K562 (cell line): ENCODE results near the gene JPH2. TPM values are rescaled to one million over a fixed set of nuclear protein-coding genes. Genes with fewer than 3 reads are reported as not detected.

Experiments
- ATAC-seq: fragments of 200-7000 bp; cut with Tn5 transposase; 3 replicates; pipeline ENCODE4 v1.9.1; 2020; ENCODE audit warnings: moderate library complexity
- BruUV-seq: library from RNA; stranded (reverse); fragments of 400-500 nt; replicated peaks from 2 replicates; lab custom pipeline; 2021; lab: Mats Ljungman, UMichigan
- CTCF ChIA-PET: fragments of 300-600 bp; formaldehyde crosslinking; extraction: SDS; loops from one replicate; lab custom pipeline; 2021; ENCODE audit warnings: low intra/inter-chr PET ratio; lab: Yijun Ruan, JAX
- POLR2A ChIA-PET: fragments of 300-600, 350-650 bp; sonication (Branson Sonifier 250); formaldehyde crosslinking; extraction: SDS; loops from one replicate; lab custom pipeline; 2021; ENCODE audit warnings: antibody characterized with exemption, inconsistent platforms; lab: Yijun Ruan, JAX
- DNase-seq, 4 experiments: peaks; one replicate each; pipeline versions ENCODE4 v3.0.0 to v3.0.0-alpha.2; 2011 to 2018; ENCODE audit warnings: low spot score in 3 of 4, mixed read lengths in 3 of 4; ENCODE audit errors: extremely low read depth in 1 of 4
- FAIRE-seq: peaks from 2 replicates; lab custom pipeline; 2011; peaks lifted over from hg19 to GRCh38; lab: Jason Lieb, UNC
- H2AFZ ChIP-seq: 2 replicates; pipeline ENCODE4 v1.6.0; 2011; ENCODE audit warnings: low read depth, low read length, control low read depth, inconsistent platforms
- H3K27ac ChIP-seq: fragments of 200-600 bp; 3 replicates; pipeline ENCODE4 v1.8.0; 2011; ENCODE audit warnings: low read depth, mild to moderate bottlenecking, control low read depth, inconsistent platforms, low read length, moderate library complexity, mixed read lengths; ENCODE audit errors: extremely low read depth
- H3K27me3 ChIP-seq, 2 experiments: fragments of 300-600 bp in 1 of 2; 2 replicates in 1 of 2; 3 replicates in 1 of 2; pipeline versions ENCODE4 v1.6.0 to v1.8.0; 2011; ENCODE audit warnings: inconsistent platforms in 2 of 2, low read length in 2 of 2, mild to moderate bottlenecking in 1 of 2, mixed read lengths in 1 of 2, moderate library complexity in 1 of 2; ENCODE audit not compliant: control insufficient read depth in 2 of 2, insufficient read depth in 2 of 2
- H3K36me3 ChIP-seq: fragments of 300-600 bp; 3 replicates; pipeline ENCODE4 v1.8.0; 2011; ENCODE audit warnings: mild to moderate bottlenecking, low read length, inconsistent platforms; ENCODE audit not compliant: control insufficient read depth, insufficient read depth
- H3K4me1 ChIP-seq, 2 experiments: fragments of 200-600 bp in 1 of 2; replicated peaks in 1 of 2; 2 replicates in 1 of 2; 3 replicates in 1 of 2; pipeline versions ENCODE4 v1.5.1 to v1.8.0; 2011; ENCODE audit warnings: inconsistent platforms in 2 of 2, low read length in 2 of 2, mild to moderate bottlenecking in 1 of 2, mixed read lengths in 1 of 2, moderate library complexity in 1 of 2; ENCODE audit not compliant: control insufficient read depth in 2 of 2, insufficient read depth in 2 of 2
- H3K4me2 ChIP-seq: 2 replicates; pipeline ENCODE4 v1.6.1; 2011; ENCODE audit warnings: low read length, control low read depth, inconsistent platforms, mixed read lengths; ENCODE audit not compliant: insufficient read depth
- H3K4me3 ChIP-seq: fragments of 200-600 bp; sonication (generic), shearing (Covaris generic); 2 replicates; pipeline ENCODE4 v1.5.1; 2016; ENCODE audit warnings: control low read depth, inconsistent platforms
- H3K79me2 ChIP-seq: fragments of 200-600 bp; 3 replicates; pipeline ENCODE4 v1.8.0; 2011; ENCODE audit warnings: low read length, inconsistent platforms; ENCODE audit not compliant: control insufficient read depth, insufficient read depth
- H3K9ac ChIP-seq, 2 experiments: 2 replicates each; pipeline versions ENCODE4 v1.6.0 to v1.6.1; 2011; ENCODE audit warnings: low read depth in 2 of 2, low read length in 2 of 2, control low read depth in 1 of 2, inconsistent platforms in 1 of 2, mild to moderate bottlenecking in 1 of 2, mixed read lengths in 1 of 2; ENCODE audit not compliant: insufficient read depth in 1 of 2
- H3K9me1 ChIP-seq: one replicate; pipeline ENCODE4 v1.6.0; 2011; ENCODE audit warnings: inconsistent platforms, mild to moderate bottlenecking, low read length, moderate library complexity; ENCODE audit not compliant: control insufficient read depth, insufficient read depth
- H3K9me3 ChIP-seq: replicated peaks from 2 replicates; pipeline ENCODE4 v1.5.1; 2011; ENCODE audit warnings: low read depth, low read length, inconsistent platforms; ENCODE audit not compliant: control insufficient read depth, insufficient read depth
- H4K20me1 ChIP-seq: replicated peaks from 2 replicates; pipeline ENCODE4 v1.6.1; 2011; ENCODE audit warnings: low read length, inconsistent platforms, mixed read lengths; ENCODE audit not compliant: control insufficient read depth, insufficient read depth
- GTF2A2 ChIP-seq: IDR thresholded peaks from 2 replicates; pipeline ENCODE4 v1.6.1; 2016; ENCODE audit warnings: mild to moderate bottlenecking, missing genetic modification characterization, missing compliant biosample characterization
- NFYB ChIP-seq: IDR thresholded peaks from 2 replicates; pipeline ENCODE4 v1.6.1; 2011; ENCODE audit warnings: mild to moderate bottlenecking, moderate library complexity; ENCODE audit not compliant: insufficient read length; ENCODE audit errors: extremely low read depth
- ZNF121 ChIP-seq: sonication (generic); formaldehyde crosslinking; conservative IDR thresholded peaks from 2 replicates; pipeline ENCODE4 v1.8.0; 2022; ENCODE audit warnings: missing genetic modification reagents
- ZNF165 ChIP-seq: fragments of 250-450 bp; sonication (Bioruptor Pico); IDR thresholded peaks from 2 replicates; pipeline ENCODE4 v1.4.0; 2020; ENCODE audit warnings: borderline replicate concordance
- WGBS: fragments of 100-300 bp; shearing (Covaris generic); methylation state at CpG from one replicate; pipeline ENCODE4 v1.1.6; 2016; ENCODE audit warnings: low coverage, mixed read lengths; ENCODE audit not compliant: insufficient coverage; ENCODE audit errors: missing lambda C conversion rate; 5-methylcytosine and 5-hydroxymethylcytosine counted together
- in situ Hi-C: fragments of 300-500 bp; cut with MboI; formaldehyde crosslinking; loops from 4 replicates; pipeline ENCODE4 v1.15.0; 2018; ENCODE audit warnings: inconsistent platforms, mixed read lengths
- intact Hi-C: fragments of 100-400 bp; cut with micrococcal nuclease; formaldehyde crosslinking; loops from 2 replicates; pipeline ENCODE4 v1.14.2; 2022
- polyA plus RNA-seq, 8 experiments: library from polyadenylated mRNA; depleted of rRNA in 4 of 8; stranded (reverse) in 5 of 8; unstranded in 3 of 8; fragments of >200 nt; fragmentation: Nextera tagmentation in 2 of 8; fragmentation: Illumina TruSeq in 1 of 8; extraction: Ambion mirVana in 2 of 8; extraction: Trizol in 1 of 8; gene quantifications; 2 replicates each; pipeline versions ENCODE4 v1.2.1 to v1.2.3, GENCODE V29; 2011 to 2014; ENCODE audit warnings: inconsistent platforms in 1 of 8, missing spikeins in 1 of 8
- total RNA-seq, 7 experiments: library from RNA; depleted of rRNA in 6 of 7; stranded (reverse); fragments of >200 nt in 6 of 7; fragmentation: Illumina TruSeq in 2 of 7; extraction: Trizol in 2 of 7; gene quantifications; 2 replicates each; pipeline versions ENCODE4 v1.2.1 to v1.2.3, GENCODE V29; 2011 to 2021; ENCODE audit warnings: low replicate concordance in 1 of 7

The JPH2 gene
- total and polyA plus RNA-seq, 9 of the 15 experiments (the other 6 are each of a cell fraction or from before 2014, with no cell fraction given): not detected

- intact Hi-C loops: no loop called here
- DNase-seq (no peak), FAIRE-seq (no peak)
- no peaks in the 10 kb centered on the region for H3K36me3 ChIP-seq
- no peaks in the 10 kb centered on the region for H3K79me2 ChIP-seq
- BruUV-seq: no TSS peak
- TF ChIP-seq ZNF121 (CRISPR knock-in tag) (peak; percentile 26; the same call in 1 of the 2 replicates), GTF2A2 (tag) (no peak), ZNF165 (no peak), NFYB (no peak)
- TF ChIP-seq, all 486 proteins: peak for 1
- ChIA-PET CTCF (no interaction called here), POLR2A (no interaction called here)
- Histone ChIP-seq H3K9ac (no peak overlapping the region), H3K27ac (no peak overlapping the region), H3K4me2 (no peak overlapping the region), H3K9me3 (no peaks in the 10 kb centered on the region), H2AFZ (no peak overlapping the region), H3K9me1 (no peaks in the 10 kb centered on the region), H3K4me3 (no peak overlapping the region), H3K27me3 (peaks cover 22 to 46% of the 10 kb centered on the region in 2 experiments; a peak in 4 of 5 replicates), H4K20me1 (no peaks in the 10 kb centered on the region), H3K4me1 (no peaks in the 10 kb centered on the region)
- in situ Hi-C loops: no loop called here
- WGBS: 3% methylated on average over 12 of the region's 12 CpGs
- no peak for ATAC-seq
These were observed 61.5 kb downstream of the JPH2 start for GRCh38 chr20:44125332-44126127.
